SK-N-SH (cell line): ENCODE results near the gene GABRG3.

Experiments
- CTCF ChIP-seq: fragments of 200-600 bp; sonication (generic); IDR thresholded peaks from 2 replicates; pipeline ENCODE4 v1.6.1; 2017; ENCODE audit warnings: antibody characterized with exemption, mild to moderate bottlenecking, moderate library complexity
- EP300 ChIP-seq, 2 experiments: IDR thresholded peaks; 2 replicates each; pipeline versions ENCODE4 v1.4.0 to v1.6.1; 2012; ENCODE audit warnings: borderline replicate concordance in 1 of 2, low read depth in 1 of 2, low read length in 1 of 2
- EZH2phosphoT487 ChIP-seq: fragments of 200-600 bp; sonication (generic); IDR thresholded peaks from 2 replicates; pipeline ENCODE4 v1.6.1; 2017; ENCODE audit warnings: low read depth, mixed run types, mild to moderate bottlenecking, antibody characterized with exemption, moderate library complexity, borderline replicate concordance
- FOXM1 ChIP-seq: IDR thresholded peaks from 2 replicates; pipeline ENCODE4 v1.4.0; 2012; ENCODE audit warnings: low read depth, mild to moderate bottlenecking
- GATA2 ChIP-seq: sonication (generic); formaldehyde crosslinking; IDR thresholded peaks from 2 replicates; pipeline ENCODE4 v1.5.0; 2020; ENCODE audit warnings: mild to moderate bottlenecking, missing genetic modification reagents
- POLR2AphosphoS5 ChIP-seq: IDR thresholded peaks from 2 replicates; pipeline ENCODE4 v1.6.1; 2012; ENCODE audit warnings: low read depth, low read length
- RAD21 ChIP-seq: IDR thresholded peaks from 2 replicates; pipeline ENCODE4 v1.6.1; 2012; ENCODE audit warnings: mild to moderate bottlenecking, low read length
- REST ChIP-seq: IDR thresholded peaks from 2 replicates; pipeline ENCODE4 v1.6.1; 2012; ENCODE audit warnings: mild to moderate bottlenecking, low read depth, low read length, moderate library complexity
- SIN3A ChIP-seq: IDR thresholded peaks from 2 replicates; pipeline ENCODE4 v1.6.1; 2012; ENCODE audit warnings: low read depth, mild to moderate bottlenecking, low read length, moderate library complexity, borderline replicate concordance
- TAF1 ChIP-seq: IDR thresholded peaks from 2 replicates; pipeline ENCODE4 v1.6.1; 2012; ENCODE audit warnings: low read depth, mild to moderate bottlenecking, low read length, moderate library complexity, borderline replicate concordance
- TCF12 ChIP-seq: IDR thresholded peaks from 2 replicates; pipeline ENCODE4 v1.4.0; 2012
- USF2 ChIP-seq: fragments of 150-350 bp; IDR thresholded peaks from 2 replicates; pipeline ENCODE4 v1.6.1; 2017; ENCODE audit warnings: antibody characterized with exemption, low read length, low read depth, borderline replicate concordance
- ZBTB33 ChIP-seq: IDR thresholded peaks from 2 replicates; pipeline ENCODE4 v1.4.0; 2012; ENCODE audit warnings: low read depth, borderline replicate concordance

DNA sequence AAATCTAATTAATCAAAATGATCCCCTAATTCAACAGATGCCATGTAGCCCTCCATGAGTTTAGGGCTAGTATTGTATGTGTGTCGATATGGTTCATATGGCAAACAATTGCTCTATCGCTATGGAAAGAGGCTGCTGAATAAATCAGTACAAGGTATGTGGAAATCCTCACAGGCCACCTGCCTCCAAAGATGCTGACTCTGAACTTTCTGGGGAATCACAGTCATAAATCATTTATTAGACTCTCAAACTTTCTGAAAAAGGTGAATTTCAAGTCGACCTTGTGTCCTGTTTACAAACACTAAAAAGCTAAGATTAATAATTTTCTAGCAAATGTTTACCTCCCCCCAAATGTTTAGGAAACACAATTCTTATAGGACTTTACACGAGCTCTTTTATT, 462.6 kb downstream of the GABRG3 start:
- TF ChIP-seq POLR2AphosphoS5 (no peak), REST (no peak), CTCF (no peak), RAD21 (no peak), TAF1 (no peak), FOXM1 (no peak), SIN3A (no peak), EP300 (IDR thresholded peaks at IDR 0.05; ENCODE audit: borderline replicate concordance in 1 of 2, low read depth in 1 of 2, low read length in 1 of 2) (no peak), TCF12 (no peak), ZBTB33 (no peak), USF2 (no peak), EZH2phosphoT487 (no peak), GATA2 (CRISPR knock-in tag) (no peak)
